Urothelium cell line (cell line): ENCODE measurements around the gene CASP14.
A peak's percentile ranks its signal among the peaks of the same experiment; 100 is the strongest.
"Not testable (repeated sequence)": the region's sequence is repeated elsewhere in the genome, so short reads cannot be mapped to it uniquely, and the experiment has no call there.

Source experiments
- DNase-seq: peaks from one replicate; pipeline ENCODE4 v3.0.0; 2011; ENCODE audit warnings: low spot score, mixed read lengths
- FAIRE-seq: peaks from 2 replicates; lab custom pipeline; 2011; peaks lifted over from hg19 to GRCh38; lab: Jason Lieb, UNC

Gene CASP14, protein sequence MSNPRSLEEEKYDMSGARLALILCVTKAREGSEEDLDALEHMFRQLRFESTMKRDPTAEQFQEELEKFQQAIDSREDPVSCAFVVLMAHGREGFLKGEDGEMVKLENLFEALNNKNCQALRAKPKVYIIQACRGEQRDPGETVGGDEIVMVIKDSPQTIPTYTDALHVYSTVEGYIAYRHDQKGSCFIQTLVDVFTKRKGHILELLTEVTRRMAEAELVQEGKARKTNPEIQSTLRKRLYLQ

DNA sequence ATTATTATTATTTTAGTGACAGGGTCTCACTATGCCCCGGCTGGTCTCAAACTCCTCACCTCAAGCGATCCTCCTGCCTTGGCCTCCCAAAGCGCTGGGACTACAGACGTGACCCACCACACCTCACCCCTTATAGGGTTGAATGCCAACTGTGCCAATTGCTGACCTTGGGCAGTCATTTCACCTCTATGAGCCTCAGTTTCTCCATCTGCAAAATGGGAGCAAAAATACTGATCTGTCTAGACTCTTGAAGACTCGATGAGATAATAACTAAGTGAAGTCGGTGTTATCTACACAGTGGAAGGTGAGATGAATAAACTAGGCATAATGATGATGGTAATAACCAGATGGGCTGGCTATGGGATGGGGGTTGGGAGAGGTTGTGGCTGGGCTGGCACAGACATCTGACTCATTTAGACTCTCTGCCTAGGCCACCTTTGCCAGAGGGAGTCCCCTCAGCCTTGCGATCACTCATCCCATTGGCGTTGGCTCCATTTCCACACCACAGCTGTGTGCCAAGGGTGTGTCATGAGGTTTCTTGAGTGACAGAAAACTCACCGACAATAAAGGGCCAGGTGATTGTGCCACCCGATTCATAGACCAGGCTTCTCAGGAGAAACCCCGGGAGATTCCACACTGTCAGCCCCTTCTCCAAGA lies at the start of gene CASP14:
Gene CASP14, plus strand, starts transcription at position 596 of the 657 bp plus-strand sequence. CDS start 2,772 bp downstream, outside the sequence.
- no peak for DNase-seq
- no peak for FAIRE-seq

DNA sequence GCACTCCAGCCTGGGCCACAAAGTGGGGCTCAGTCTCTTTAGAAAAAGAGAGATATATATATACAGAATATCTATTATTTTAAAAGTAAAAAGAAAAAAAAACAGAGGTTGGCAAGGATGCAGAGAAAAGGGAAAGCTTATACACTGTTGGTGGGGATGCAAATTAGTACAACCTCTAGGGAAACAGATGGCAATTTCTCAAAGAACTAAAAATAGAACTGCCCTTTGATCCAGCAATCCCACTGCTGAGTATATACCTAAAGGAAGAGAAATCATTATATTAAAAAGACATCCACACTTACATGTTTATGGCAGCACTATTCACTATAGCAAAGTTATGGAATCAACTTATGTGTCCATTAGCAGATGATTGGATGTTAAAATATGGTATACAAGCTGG lies 41.0 kb upstream of the CASP14 start:
- DNase-seq (no peak), FAIRE-seq (no peak)

DNA sequence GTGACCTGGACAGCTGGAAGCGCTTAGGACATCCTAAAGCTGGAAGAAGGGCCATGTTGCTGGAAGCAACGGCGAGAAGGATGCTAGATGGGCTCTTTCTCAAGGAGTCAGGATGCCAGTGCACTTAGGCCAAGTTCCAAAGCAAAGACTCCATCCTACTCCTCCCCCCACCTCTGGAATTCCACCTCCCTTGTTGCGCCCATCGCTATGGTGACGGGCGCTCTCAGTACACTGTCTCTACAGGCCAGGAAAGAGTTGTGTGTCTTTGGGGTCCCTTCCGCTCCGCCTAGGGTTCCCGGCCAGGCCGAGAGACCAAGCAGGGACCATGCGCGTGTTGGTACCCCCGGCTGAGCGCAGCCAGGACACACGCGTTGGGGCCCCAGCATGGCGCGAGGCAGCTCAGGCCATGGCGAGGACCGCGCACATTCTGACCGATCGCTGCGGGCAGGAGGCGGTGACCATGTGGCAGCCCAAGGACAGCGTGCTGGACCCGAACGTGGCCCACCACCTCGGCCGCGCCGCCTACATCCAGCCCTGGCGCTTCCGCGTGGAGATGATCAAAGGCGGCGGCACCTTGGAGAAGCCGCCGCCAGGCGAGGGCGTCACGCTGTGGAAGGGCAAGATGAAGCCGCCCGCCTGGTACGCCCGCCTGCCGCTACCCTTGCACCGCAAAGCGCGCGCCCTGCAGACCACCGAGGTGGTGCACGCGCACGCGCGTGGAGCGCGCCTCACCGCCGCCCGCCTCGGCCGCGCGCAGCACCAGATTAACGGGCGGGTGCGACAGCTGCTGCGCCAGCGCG lies 38.6 kb upstream of the CASP14 start:
- FAIRE-seq (no peak), DNase-seq (peak; percentile 16)

DNA sequence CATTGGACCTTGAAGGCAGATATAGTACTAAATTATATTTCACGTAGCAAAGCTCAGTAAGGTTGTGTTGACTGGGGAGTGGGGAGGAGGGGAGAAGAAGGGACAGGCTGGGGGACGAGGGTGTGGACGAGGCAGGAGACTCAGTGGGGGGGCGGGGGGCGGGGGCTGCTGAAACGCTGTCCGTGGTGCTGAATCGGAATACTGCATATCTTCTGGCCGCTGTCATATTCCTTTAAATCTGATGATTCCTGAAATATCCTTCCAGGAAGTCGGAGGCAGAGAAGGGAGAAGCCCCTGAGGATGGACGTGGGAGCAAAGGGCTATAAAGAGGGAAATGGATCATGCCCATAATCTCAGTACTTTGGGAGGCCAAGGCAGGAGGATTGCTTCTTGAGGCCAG lies 34.7 kb upstream of the CASP14 start:
- no peak for FAIRE-seq
- DNase-seq: peak; percentile 26

DNA sequence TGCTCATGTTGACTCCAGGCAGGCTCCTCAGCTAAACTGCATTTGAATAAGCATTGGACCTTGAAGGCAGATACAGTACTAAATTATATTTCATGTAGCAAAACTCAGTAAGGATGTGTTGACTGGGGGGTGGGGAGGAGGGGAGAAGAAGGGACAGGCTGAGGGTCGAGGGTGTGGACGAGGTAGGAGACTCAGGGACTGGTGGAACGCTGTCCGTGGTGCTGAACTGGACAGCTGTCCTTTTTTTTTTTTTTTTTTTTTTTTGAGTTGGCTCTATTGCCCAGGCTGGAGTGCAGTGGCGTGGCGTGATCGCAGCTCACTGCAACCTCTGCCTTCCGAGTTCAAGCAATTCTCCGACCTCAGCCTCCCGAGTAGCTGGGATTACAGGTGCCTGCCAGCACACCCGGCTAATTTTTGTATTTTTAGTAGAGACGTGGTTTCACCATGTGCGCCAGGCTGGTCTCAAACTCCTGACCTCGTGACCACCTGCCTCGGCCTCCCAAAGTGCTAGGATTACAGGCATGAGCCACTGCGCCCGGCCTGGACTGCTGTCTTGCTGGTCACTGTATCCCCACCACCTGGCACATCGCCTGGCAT lies 33.2 kb upstream of the CASP14 start:
- peak; percentile 27 for DNase-seq

DNA sequence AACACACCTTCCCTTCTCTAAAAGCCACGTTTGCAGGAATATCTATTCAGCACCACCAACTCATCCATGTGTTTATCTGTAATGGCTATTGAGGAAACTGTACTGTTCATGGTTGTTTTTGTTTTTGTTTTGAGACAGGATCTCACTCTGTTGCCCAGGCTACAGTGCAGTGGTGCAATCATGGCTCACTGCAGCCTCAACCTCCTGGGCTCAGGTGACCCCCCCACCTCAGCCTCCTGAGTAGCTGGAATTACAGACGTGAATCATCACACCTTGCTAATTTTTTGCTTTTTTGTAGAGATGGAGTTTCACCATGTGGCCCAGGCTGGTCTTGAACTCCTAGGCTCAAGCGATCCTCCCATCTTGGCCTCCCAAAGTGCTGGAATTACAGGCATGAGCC lies 30.4 kb upstream of the CASP14 start:
- FAIRE-seq, DNase-seq: not testable (repeated sequence)

More for the DNA sequence above, 33.2 kb upstream of the CASP14 start:
- FAIRE-seq: no peak

DNA sequence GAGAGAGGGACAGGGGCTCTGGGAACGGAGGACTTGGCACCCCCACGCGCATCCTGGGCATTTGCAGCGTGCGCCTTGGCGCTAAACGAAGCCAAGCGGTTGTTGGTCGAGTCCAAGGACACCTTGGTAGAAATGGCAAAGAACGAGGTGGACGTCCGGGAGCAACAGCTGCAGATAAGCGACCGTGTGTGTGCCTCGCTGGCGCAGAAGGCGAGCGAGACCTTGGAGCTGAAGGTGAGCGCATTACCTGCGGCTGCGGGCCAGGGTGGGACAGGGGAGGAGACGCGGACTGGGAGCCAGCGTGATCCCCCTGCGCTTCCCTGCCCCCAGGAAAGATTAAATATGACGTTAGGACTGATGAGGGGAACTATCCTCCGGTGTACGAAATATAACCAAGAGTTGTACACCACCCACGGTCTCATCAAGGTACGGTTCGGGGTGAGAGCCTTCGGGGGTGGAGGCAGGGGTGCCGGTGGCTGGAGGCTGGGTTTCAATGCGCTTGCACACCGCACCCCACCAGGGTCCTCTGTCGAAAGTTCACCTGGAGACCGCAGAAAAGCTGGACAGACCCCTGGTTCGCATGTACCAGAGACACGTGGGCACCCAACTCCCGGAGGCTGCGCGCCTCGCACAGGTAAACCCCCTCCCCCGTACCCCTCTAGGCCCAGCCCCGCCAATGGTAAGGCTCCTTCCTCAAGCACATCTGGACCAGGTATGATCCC lies 27.8 kb upstream of the CASP14 start:
- DNase-seq (no peak), FAIRE-seq (no peak)

DNA sequence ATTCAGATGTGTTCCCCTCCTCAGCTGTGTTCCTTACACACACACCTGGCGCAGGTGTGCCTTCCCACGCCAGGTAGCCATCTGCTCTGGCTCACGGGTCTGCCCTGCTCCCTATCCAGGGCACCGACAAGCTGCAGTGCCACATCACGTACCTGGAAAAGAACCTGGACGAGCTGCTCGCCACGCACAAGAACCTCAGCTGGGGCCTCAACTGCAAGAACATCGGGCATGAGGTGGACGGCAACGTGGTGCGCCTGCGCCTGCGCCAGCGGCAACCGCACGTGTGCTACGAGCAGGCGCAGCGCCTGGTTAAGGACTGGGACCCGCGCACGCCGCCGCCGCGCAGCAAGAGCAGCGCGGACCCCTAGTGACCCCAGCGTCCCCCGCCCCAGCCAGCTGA lies 26.5 kb upstream of the CASP14 start:
- DNase-seq: no peak
- FAIRE-seq: no peak

DNA sequence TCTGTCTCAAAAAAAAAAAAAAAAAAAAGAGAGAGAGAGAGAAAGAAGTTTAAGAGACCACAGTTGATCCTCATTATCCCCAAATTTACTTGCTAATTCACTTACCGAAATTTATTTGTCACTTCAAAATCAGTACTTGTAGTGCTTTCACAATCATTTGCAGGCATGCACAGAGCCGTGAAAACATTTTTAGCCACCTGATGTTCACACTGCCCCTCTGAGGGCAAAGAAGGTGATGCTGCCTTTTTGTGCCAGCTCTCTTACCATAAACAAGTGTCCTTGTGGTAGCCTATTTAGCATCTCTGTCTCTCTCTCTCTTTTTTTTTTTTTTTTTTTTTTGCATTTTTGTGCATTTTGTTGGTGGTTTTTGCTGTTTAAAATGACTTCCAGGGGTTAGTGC lies 24.1 kb upstream of the CASP14 start:
- peak; percentile 24 for DNase-seq
- FAIRE-seq: no peak

DNA sequence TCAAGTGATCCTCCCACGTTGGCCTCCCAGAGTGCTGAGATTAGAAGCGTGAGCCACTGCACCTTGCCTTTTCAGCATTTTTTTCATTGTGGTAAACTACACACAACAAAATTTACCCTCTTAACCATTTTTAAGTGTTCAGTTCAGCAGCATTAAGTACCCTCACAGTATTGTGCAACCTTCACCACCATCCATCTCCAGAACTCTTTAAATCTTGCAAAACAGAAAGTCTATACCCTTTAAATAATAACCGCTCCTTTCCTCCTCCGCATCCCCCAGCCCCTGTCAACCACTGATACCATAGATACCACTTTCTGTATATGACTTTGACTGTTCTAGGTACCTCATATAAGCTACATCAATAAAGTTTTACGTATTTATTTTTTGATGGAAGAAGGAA lies 20.8 kb upstream of the CASP14 start:
- DNase-seq: no peak
- no peak for FAIRE-seq

DNA sequence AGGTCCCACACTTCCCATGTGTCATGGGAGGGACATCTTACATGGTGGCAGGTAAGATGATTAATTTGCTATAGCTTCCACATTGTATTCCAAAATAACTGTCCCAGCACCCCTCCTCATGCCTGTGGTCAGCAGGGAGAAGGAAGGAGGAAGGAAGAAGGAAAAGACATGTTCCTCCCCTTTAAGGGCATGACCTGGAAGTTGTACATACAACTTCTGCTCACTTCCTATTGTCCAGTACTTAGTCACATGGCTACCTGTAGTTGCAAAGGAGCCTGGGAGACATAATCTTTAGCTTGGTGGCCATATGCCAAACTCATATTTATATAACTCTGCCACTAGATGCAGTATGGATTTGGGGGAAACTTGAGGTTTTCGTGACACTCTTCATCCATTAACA lies 17.6 kb upstream of the CASP14 start:
- no peak for DNase-seq
- FAIRE-seq: no peak

DNA sequence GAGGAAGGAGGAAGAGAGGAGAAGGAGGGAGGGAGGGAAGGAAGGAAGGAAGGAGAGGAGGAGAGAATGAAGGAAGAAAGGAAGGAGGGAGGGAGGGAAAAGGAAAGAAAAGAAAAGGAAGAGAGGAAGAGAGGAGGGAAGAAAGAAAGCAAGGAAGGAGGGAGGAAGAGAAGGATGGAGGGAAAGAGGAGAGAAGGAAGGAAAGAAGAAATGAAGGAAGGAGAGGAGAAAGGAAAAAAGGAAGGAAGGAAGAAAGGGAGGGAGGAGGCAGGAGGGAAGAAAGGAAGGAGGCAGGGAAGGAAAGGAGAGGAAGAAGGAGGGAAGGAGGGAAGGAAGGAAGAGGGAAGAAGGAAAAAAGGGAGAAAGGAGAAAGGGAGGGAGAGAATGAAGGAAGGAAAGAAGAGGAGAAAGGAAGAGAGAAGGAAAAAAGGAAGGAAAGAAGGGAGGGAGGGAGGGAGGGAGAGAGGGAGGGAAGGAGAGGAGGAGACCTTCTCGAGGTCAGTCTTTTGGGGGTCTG lies 13.4 kb upstream of the CASP14 start:
- FAIRE-seq: no peak
- DNase-seq: no peak

DNA sequence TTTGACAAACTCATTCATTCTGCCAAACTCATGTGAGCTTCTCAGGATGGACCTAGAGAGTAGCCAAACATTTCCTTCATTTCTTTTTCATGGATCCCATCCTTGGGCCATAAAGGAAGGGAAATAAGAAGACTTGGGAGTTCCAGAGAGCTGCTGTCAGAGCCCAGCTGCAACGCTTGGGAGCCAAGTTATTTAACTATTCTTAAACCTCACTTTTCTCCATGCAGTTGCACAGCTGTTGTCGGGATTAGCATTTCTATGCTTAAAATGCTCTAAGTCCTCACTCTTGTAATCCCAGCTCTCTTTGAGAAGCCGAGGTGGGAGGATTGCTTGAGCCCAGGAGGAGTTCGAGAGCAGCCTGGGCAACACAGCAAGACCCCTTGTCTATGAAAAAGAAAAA lies 11.7 kb upstream of the CASP14 start:
- no peak for DNase-seq
- FAIRE-seq: no peak

DNA sequence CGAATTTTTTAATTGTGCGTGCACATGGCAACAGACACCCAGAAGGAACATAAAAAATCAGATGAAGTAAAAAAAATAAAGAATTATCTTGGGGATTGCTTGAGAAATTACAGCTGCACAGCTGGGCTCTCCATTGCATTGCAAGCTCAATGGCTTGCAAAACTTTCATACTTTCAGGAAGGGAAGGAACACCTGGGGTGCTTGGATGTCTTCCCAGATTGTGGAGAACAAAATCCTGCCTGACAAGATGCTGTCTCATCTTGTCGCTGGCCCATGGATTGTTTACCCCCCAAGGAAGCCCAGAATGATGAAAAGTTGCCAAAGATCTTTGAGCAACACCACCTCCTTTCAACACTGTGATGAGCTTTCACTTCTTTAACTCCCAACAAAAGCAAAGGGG lies 11.0 kb upstream of the CASP14 start:
- no peak for FAIRE-seq
- no peak for DNase-seq

DNA sequence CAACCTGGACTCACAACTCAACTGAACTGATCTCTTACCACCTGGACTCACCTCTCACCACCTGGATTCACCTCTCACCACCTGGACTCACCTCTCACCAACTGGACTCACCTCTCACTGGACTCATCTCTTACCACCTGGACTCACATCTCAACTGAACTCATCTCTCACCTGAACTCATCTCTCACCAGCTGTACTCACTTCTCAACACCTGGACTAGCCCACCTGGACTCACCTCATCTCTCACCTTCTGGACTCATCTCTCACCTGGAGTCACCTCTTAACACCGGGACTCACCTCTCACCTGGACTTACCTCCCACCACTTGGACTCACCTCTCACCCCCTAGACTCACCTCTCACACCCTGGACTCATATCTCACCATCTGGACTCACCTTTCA lies 7.3 kb upstream of the CASP14 start:
- DNase-seq: no peak
- FAIRE-seq: no peak

DNA sequence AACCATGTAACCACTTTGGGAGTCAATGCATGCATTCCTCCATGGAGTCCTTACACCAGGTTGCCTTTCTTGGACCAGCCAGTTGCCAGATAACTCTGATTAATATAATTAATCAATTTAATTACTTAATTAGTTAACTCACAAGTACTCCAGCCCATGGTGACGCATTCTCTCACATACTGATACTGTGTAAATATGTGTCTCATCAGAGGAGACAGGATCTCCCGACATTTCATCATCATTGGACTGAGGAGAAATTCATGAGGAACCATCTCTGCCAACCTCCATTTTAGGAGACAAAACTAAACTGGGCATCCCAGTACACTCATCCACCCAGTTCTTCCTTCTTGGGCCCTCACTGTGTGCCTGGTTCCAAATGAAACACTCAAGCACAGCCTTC lies 6.5 kb upstream of the CASP14 start:
- DNase-seq (no peak), FAIRE-seq (no peak)

DNA sequence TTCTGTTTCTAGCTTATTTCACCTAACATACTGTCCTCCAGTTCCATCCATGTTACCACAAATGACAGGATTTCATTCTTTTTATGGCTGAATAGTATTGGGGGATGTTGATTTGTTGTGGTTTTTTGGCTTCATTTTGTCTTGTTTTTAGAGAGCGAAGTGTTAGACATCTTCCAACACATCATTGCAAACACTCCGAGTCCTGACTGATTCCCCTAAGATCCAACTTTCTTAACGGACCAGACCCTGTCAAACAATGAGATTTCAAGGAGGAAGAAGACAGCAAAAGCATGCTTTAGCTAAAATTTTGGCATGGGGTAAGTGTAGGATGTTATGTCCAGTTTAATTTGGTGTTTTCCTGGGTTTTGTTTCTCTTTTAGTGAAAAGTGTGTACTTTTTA lies 3.8 kb upstream of the CASP14 start:
- DNase-seq (no peak), FAIRE-seq (no peak)

DNA sequence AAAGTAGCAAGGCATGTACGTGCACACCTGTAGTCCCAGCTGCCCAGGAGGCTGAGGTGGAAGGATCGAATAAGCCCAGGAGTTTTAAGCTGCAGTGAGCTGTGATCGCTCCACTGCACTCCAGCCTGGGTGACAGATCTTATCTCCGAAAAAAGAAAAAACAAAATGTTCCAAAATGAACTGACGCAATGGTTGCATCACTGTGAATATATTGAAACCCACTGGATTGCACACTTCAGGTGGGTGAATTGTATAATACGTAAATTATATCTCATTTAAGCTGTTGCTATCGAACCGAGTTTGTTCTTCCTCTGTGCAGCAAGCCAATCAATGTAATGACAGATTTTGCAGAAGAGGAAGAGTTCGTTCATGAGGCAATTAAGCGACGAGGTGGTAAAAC lies 1.6 kb upstream of the CASP14 start:
- FAIRE-seq: no peak
- no peak for DNase-seq

DNA sequence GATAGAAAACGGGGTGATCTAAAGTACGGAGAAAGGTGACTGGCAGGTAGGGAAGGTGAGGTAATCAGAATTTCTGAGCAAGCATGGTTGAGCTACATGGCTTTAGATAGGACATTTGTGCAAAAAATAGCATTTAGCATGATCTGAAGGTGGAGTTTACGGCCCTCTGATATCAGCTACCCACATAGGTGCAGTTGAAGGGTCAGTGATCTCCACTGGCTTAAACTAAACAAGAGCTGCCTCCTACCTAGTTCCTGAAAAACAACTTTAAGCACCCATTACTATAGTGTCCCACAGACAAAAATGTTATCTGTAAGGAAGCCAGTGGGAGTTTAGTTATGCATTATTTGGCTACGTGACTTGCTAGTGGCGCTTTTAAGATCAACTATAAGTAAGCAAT lies 1.2 kb upstream of the CASP14 start:
- FAIRE-seq (no peak), DNase-seq (no peak)

DNA sequence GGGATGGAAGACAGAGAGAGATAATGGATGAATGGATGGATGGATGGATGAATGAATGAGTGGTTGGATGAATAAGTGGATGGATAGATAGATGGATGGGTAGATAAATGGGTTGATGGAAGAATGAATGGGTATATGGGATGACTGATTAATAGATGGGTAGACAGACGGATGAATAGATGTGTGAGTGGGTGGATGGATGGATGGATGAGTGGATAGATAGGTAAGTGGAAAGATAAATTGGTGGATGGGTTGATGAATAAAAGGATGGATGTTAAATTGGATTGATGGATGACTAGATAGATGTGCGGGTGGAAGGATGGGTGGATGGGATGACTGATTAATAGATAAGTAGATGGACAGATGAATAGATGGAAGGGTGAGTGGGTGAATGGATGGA lies 1.4 kb downstream of the CASP14 start:
- no peak for FAIRE-seq

DNA sequence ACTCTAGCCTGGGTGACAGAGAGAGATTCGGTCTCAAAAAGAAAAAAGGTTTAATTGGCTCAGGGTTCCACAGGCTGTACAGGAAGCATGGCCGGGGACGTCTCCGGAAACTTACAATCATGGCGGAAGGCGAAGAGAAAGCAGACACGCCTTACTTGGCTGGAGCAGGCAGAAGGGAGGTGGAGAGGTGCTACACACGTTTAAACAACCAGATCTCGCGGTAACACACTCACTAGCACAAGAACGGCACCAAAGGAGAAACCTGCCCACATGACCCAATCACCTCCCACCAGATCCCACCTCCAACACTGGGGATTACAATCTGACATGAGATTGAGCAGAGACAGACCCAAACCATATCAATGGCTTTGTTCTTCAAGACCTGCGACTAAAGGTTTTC lies 12.8 kb downstream of the CASP14 start:
- FAIRE-seq (no peak), DNase-seq (no peak)

More for the DNA sequence above, 1.4 kb downstream of the CASP14 start:
- DNase-seq: no peak
